OCI-LY7 (cell line): ENCODE results near the gene HLCS. TPM values are rescaled to one million over a fixed set of nuclear protein-coding genes. Genes with fewer than 3 reads are reported as not detected.

Source experiments
- BruUV-seq: library from RNA; stranded (reverse); fragments of 400-500 nt; replicated peaks from 2 replicates; lab custom pipeline; 2021; lab: Mats Ljungman, UMichigan
- CTCF ChIA-PET: fragments of 300-600 bp; sonication (Branson Sonifier 250); formaldehyde crosslinking; loops from one replicate; lab custom pipeline; 2022; ENCODE audit warnings: antibody characterized with exemption; ENCODE audit not compliant: unreplicated experiment; lab: Charles Lee
- POLR2A ChIA-PET: fragments of 300-600 bp; sonication (Branson Sonifier 250); formaldehyde crosslinking; loops from one replicate; lab custom pipeline; 2022; ENCODE audit warnings: antibody characterized with exemption; lab: Charles Lee
- DNase-seq: peaks from one replicate; pipeline ENCODE4 v3.0.0-alpha.2; 2015; ENCODE audit warnings: low spot score
- H2AFZ ChIP-seq: fragments of 200-600 bp; sonication (generic), shearing (Covaris generic); 2 replicates; pipeline ENCODE4 v1.6.1; 2014; ENCODE audit warnings: mild to moderate bottlenecking, antibody characterized with exemption, low read length, moderate library complexity
- H3K27ac ChIP-seq: fragments of 200-600 bp; sonication (generic); 2 replicates; pipeline ENCODE4 v1.5.1; 2014; ENCODE audit warnings: mixed run types, low read depth, mild to moderate bottlenecking, moderate library complexity, low read length, inconsistent platforms; ENCODE audit not compliant: poor library complexity, severe bottlenecking
- H3K36me3 ChIP-seq: fragments of 200-600 bp; sonication (generic); 2 replicates; pipeline ENCODE4 v1.6.1; 2014; ENCODE audit warnings: mild to moderate bottlenecking, antibody characterized with exemption, low read length, moderate library complexity, mixed read lengths; ENCODE audit not compliant: insufficient read depth
- H3K4me1 ChIP-seq: fragments of 200-600 bp; sonication (generic); 2 replicates; pipeline ENCODE4 v1.5.1; 2014; ENCODE audit warnings: mild to moderate bottlenecking, low read length; ENCODE audit not compliant: insufficient read depth, poor library complexity, severe bottlenecking
- H3K4me2 ChIP-seq: fragments of 200-600 bp; sonication (generic); 2 replicates; pipeline ENCODE4 v1.6.1; 2014; ENCODE audit warnings: mild to moderate bottlenecking, low read length
- H3K4me3 ChIP-seq: fragments of 200-600 bp; sonication (generic); 2 replicates; pipeline ENCODE4 v1.5.1; 2014; ENCODE audit warnings: mild to moderate bottlenecking, low read depth, low read length; ENCODE audit not compliant: poor library complexity, severe bottlenecking
- H3K79me2 ChIP-seq: fragments of 200-600 bp; sonication (generic); 2 replicates; pipeline ENCODE4 v1.6.1; 2016; ENCODE audit warnings: low read depth, mild to moderate bottlenecking, low read length, moderate library complexity, mixed read lengths; ENCODE audit not compliant: insufficient read depth
- H3K9me2 ChIP-seq: fragments of 200-600 bp; sonication (generic); 2 replicates; pipeline ENCODE4 v1.6.1; 2016; ENCODE audit warnings: mild to moderate bottlenecking, low read length, mixed read lengths; ENCODE audit not compliant: insufficient read depth
- H3K9me3 ChIP-seq: fragments of 200-600 bp; sonication (generic); 2 replicates; pipeline ENCODE4 v1.6.1; 2014; ENCODE audit warnings: mild to moderate bottlenecking, mixed run types, low read length, mixed read lengths
- H4K20me1 ChIP-seq: fragments of 200-600 bp; sonication (generic); 2 replicates; pipeline ENCODE4 v1.6.1; 2014; ENCODE audit warnings: mild to moderate bottlenecking, antibody characterized with exemption, low read length, moderate library complexity, mixed read lengths; ENCODE audit not compliant: insufficient read depth
- EZH2phosphoT487 ChIP-seq: fragments of 200-600 bp; sonication (generic); IDR thresholded peaks from 2 replicates; pipeline ENCODE4 v1.6.1; 2018; ENCODE audit warnings: low read depth, borderline replicate concordance, mild to moderate bottlenecking, mixed run types, antibody characterized with exemption, low read length, moderate library complexity, mixed read lengths
- intact Hi-C: fragments of 100-400 bp; cut with micrococcal nuclease; formaldehyde crosslinking; loops from one replicate; pipeline ENCODE4 v1.10.0; 2022; ENCODE audit not compliant: unreplicated experiment
- total RNA-seq, 2 experiments: library from RNA; depleted of rRNA in 1 of 2; stranded (reverse); fragments of >200 nt in 1 of 2; shearing (Covaris generic) in 1 of 2; gene quantifications; 2 replicates each; pipeline ENCODE4 v1.2.3, GENCODE V29; 2014 to 2022
- TF ChIP-seq, protein P1 (sequence below): fragments of 200-600 bp; sonication (generic); conservative IDR thresholded peaks from 2 replicates; pipeline ENCODE4 v1.5.1; 2014; ENCODE audit warnings: mild to moderate bottlenecking, antibody characterized with exemption, low read length, moderate library complexity, mixed read lengths

Gene HLCS
- total RNA-seq, 2 experiments from 2014 or later, result 12.0 to 20.9 TPM

DNA sequence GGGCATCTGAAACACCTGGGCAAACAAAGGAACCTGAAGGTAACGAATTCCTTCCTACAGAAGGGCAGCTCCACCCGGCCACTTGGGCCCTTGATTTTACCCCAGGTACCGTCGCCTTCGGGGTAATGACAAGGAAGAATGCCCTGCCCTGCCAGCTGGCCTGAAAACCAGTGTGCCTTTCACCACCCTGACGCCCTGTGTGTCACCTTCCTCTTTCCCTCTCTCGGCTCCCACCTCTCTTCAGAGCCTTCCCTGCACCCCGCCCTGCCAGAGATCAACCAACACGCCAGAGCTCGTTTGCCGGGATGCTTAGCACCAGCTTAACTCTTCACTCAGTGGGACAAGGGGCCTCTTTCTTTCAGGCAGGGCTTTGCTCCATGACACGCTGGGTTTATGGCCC lies 181.5 kb downstream of the HLCS start:
- Histone ChIP-seq H4K20me1 (no peaks in the 10 kb centered on the region), H3K4me1 (no peaks in the 10 kb centered on the region), H3K9me2 (no peaks in the 10 kb centered on the region), H2AFZ (no peak overlapping the region), H3K79me2 (no peaks in the 10 kb centered on the region), H3K27ac (no peak overlapping the region), H3K36me3 (no peaks in the 10 kb centered on the region), H3K4me2 (no peak overlapping the region), H3K4me3 (no peak overlapping the region), H3K9me3 (no peaks in the 10 kb centered on the region)
- TF ChIP-seq, protein P1, sequence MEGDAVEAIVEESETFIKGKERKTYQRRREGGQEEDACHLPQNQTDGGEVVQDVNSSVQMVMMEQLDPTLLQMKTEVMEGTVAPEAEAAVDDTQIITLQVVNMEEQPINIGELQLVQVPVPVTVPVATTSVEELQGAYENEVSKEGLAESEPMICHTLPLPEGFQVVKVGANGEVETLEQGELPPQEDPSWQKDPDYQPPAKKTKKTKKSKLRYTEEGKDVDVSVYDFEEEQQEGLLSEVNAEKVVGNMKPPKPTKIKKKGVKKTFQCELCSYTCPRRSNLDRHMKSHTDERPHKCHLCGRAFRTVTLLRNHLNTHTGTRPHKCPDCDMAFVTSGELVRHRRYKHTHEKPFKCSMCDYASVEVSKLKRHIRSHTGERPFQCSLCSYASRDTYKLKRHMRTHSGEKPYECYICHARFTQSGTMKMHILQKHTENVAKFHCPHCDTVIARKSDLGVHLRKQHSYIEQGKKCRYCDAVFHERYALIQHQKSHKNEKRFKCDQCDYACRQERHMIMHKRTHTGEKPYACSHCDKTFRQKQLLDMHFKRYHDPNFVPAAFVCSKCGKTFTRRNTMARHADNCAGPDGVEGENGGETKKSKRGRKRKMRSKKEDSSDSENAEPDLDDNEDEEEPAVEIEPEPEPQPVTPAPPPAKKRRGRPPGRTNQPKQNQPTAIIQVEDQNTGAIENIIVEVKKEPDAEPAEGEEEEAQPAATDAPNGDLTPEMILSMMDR, result no peak
- no peak for TF ChIP-seq EZH2phosphoT487
- CTCF ChIA-PET, result no interaction called here
- intact Hi-C loops, result no loop called here
- POLR2A ChIA-PET, result no interaction called here
- DNase-seq, result no peak
- no TSS peak for BruUV-seq

DNA sequence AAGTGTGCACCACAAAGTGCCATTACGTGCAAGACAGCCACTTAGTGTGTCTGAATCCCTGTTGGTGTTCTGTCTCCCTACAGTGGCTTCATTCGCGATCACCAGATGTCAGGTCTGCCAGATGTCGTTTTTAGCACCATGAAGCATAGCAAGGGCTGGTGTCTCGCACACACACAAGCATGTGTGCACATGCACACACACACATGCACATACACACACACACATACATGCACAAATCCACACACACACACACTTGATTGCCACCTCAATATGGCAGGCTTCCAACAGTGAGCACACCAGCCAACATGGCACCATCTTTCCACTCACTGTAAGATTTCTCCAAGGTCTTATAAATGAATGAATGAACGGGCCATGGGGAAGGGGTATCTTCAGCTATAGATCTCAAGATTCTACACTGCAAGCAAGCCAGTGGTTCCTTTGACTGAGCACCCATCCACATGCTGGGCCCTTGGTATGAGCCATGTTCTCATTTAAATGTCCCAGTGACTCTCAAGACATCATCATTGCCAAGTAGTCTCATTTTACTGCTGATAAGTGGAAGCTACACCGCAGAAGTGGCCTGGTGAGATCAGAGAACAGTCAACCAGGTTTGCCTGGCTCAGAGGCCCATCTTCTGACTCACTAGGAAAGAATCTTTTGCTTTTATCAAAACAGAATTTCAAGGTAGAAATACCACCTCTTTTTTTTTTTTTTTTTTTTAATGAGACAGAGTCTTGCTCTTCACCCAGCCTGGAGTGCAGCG lies 182.7 kb downstream of the HLCS start:
- Histone ChIP-seq H3K27ac (no peak overlapping the region), H4K20me1 (no peaks in the 10 kb centered on the region), H3K4me3 (no peak overlapping the region), H3K4me2 (no peak overlapping the region), H3K36me3 (no peaks in the 10 kb centered on the region), H3K79me2 (no peaks in the 10 kb centered on the region), H3K9me3 (no peaks in the 10 kb centered on the region), H2AFZ (no peak overlapping the region), H3K9me2 (no peaks in the 10 kb centered on the region), H3K4me1 (no peaks in the 10 kb centered on the region)
- POLR2A ChIA-PET, result no interaction called here
- intact Hi-C loops, result no loop called here
- no TSS peak for BruUV-seq
- CTCF ChIA-PET, result no interaction called here
- no peak for DNase-seq
- no peak for TF ChIP-seq EZH2phosphoT487
- TF ChIP-seq, protein P1, result no peak

DNA sequence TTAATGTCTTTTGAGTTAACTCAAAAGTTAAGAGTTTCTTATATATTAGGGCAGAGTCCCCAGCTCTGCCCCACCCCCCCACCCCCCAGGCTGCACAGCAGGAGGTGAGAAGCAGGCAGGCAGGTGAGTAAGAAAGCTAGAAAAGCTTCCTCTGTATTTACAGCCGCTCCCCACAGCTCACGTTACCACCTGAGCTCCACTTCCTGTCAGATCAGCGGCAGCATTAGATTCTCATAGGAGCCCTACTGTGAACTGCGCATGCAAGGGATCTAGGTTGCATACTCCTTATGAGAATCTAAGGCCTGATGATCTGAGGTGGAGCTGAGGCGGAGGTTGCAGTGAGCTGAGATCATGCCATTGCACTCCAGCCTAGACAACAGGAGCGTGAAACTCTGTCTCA lies 185.6 kb downstream of the HLCS start:
- CTCF ChIA-PET, result no interaction called here
- Histone ChIP-seq H3K36me3 (no peaks in the 10 kb centered on the region), H3K27ac (no peak overlapping the region), H4K20me1 (no peaks in the 10 kb centered on the region), H3K4me2 (no peak overlapping the region), H3K4me3 (no peak overlapping the region), H3K4me1 (no peaks in the 10 kb centered on the region), H3K9me3 (no peaks in the 10 kb centered on the region), H2AFZ (no peak overlapping the region), H3K79me2 (no peaks in the 10 kb centered on the region), H3K9me2 (no peaks in the 10 kb centered on the region)
- DNase-seq, result no peak
- POLR2A ChIA-PET, result interaction anchor here (0.5 kb wide), 1 partner anchor 550 kb away, joined by 3 read pairs; no protein-coding TSS in a partner anchor
- intact Hi-C loops, result no loop called here
- BruUV-seq, result no TSS peak
- TF ChIP-seq, protein P1, result no peak
- no peak for TF ChIP-seq EZH2phosphoT487
